HepG2 (cell line): ENCODE data around the gene SLC29A2.
"Not testable (repeated sequence)": the region's sequence is repeated elsewhere in the genome, so short reads cannot be mapped to it uniquely, and the experiment has no call there.

Experiments used
- CBFB ChIP-seq: sonication (generic); formaldehyde crosslinking; IDR thresholded peaks from 2 replicates; pipeline ENCODE4 v1.4.0; 2020; ENCODE audit warnings: missing genetic modification reagents
- CTCF ChIP-seq: sonication (generic); formaldehyde crosslinking; IDR thresholded peaks from 2 replicates; pipeline ENCODE4 v1.5.0; 2020; ENCODE audit warnings: mild to moderate bottlenecking, missing genetic modification reagents, moderate library complexity
- TF ChIP-seq, protein P1 (sequence below): sonication (generic); formaldehyde crosslinking; IDR thresholded peaks from 2 replicates; pipeline ENCODE4 v1.5.0; 2020; ENCODE audit warnings: missing genetic modification reagents

DNA sequence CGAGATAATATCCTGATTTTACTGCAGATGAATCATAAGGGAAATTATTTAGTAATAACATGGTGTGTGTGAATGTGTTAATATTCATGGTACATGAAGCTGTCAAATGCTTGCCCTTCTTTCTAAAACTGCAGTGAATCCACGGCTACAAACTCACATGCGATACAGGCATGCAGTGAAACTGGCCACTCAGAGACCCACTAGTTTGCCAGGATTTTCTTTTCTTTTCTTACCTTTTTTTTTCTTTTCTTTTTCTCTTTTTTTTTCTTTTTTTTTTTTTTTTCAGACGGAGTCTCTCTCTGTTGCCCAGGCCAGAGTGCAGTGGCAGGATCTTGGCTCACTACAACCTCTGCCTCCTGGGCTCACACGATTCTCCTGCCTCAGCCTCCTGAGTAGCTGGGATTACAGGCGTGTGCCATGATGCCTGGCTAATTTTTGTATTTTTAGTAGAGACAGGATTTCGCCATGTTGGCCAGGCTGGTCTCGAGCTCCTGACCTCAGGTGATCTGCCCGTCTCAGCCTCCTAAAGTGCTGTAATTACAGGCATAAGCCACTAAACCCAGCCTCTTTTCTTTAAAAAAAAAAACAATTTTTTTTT, 2.2 kb upstream of the SLC29A2 start:
- not testable (repeated sequence) for TF ChIP-seq CTCF; CBFB (CRISPR knock-in tag)
- TF ChIP-seq, protein P1, sequence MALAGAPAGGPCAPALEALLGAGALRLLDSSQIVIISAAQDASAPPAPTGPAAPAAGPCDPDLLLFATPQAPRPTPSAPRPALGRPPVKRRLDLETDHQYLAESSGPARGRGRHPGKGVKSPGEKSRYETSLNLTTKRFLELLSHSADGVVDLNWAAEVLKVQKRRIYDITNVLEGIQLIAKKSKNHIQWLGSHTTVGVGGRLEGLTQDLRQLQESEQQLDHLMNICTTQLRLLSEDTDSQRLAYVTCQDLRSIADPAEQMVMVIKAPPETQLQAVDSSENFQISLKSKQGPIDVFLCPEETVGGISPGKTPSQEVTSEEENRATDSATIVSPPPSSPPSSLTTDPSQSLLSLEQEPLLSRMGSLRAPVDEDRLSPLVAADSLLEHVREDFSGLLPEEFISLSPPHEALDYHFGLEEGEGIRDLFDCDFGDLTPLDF (CRISPR knock-in tag): not testable (repeated sequence)
